HG02840 (cell line): ENCODE results near the gene KLF9.

Experiments used
- ATAC-seq: cut with Tn5 transposase; IDR thresholded peaks from one replicate; pipeline ENCODE4 v1.9.1; 2021; ENCODE audit warnings: mild to moderate bottlenecking, moderate library complexity, moderate number of reproducible peaks; ENCODE audit not compliant: unreplicated experiment, low FRiP score

KLF9 gene

GRCh38 chr9:70422371-70423043 lies 8.1 kb upstream of the KLF9 start:
- ATAC-seq, result no peak

GRCh38 chr9:70421272-70422180 lies 7.1 kb upstream of the KLF9 start:
- no peak for ATAC-seq

- peak; percentile 0 for ATAC-seq
These were observed 6.2 kb upstream of the KLF9 start for GRCh38 chr9:70420441-70421271.

GRCh38 chr9:70419556-70420440 lies 5.3 kb upstream of the KLF9 start:
- ATAC-seq, result peak; percentile 28

GRCh38 chr9:70418822-70419555 lies 4.5 kb upstream of the KLF9 start:
- ATAC-seq, result peak; percentile 48

- no peak for ATAC-seq
These were observed 1.0 kb upstream of the KLF9 start for GRCh38 chr9:70415476-70415875.

- ATAC-seq, result no peak
These were observed 584 bp upstream of the KLF9 start for GRCh38 chr9:70415041-70415440.

GRCh38 chr9:70413464-70413798 lies 1.0 kb downstream of the KLF9 start:
- peak; percentile 30 for ATAC-seq

GRCh38 chr9:70412832-70413463 lies 1.5 kb downstream of the KLF9 start:
- no peak for ATAC-seq

- ATAC-seq, result peak; percentile 20
These were observed 2.3 kb downstream of the KLF9 start for GRCh38 chr9:70411930-70412831.

- no peak for ATAC-seq
These were observed 3.1 kb downstream of the KLF9 start for GRCh38 chr9:70411121-70411929.

- no peak for ATAC-seq
These were observed 4.1 kb downstream of the KLF9 start for GRCh38 chr9:70410368-70410767.

GRCh38 chr9:70409800-70410199 lies 4.7 kb downstream of the KLF9 start:
- no peak for ATAC-seq

GRCh38 chr9:70409280-70409679 lies 5.2 kb downstream of the KLF9 start:
- no peak for ATAC-seq

GRCh38 chr9:70408393-70409040 lies 5.9 kb downstream of the KLF9 start:
- no peak for ATAC-seq

GRCh38 chr9:70407081-70407503 lies 7.4 kb downstream of the KLF9 start:
- no peak for ATAC-seq
